Measurements from ENCODE around the gene RAD9B.
"Not testable (repeated sequence)": the region's sequence is repeated elsewhere in the genome, so short reads cannot be mapped to it uniquely, and the experiment has no call there.

Gene RAD9B

DNA sequence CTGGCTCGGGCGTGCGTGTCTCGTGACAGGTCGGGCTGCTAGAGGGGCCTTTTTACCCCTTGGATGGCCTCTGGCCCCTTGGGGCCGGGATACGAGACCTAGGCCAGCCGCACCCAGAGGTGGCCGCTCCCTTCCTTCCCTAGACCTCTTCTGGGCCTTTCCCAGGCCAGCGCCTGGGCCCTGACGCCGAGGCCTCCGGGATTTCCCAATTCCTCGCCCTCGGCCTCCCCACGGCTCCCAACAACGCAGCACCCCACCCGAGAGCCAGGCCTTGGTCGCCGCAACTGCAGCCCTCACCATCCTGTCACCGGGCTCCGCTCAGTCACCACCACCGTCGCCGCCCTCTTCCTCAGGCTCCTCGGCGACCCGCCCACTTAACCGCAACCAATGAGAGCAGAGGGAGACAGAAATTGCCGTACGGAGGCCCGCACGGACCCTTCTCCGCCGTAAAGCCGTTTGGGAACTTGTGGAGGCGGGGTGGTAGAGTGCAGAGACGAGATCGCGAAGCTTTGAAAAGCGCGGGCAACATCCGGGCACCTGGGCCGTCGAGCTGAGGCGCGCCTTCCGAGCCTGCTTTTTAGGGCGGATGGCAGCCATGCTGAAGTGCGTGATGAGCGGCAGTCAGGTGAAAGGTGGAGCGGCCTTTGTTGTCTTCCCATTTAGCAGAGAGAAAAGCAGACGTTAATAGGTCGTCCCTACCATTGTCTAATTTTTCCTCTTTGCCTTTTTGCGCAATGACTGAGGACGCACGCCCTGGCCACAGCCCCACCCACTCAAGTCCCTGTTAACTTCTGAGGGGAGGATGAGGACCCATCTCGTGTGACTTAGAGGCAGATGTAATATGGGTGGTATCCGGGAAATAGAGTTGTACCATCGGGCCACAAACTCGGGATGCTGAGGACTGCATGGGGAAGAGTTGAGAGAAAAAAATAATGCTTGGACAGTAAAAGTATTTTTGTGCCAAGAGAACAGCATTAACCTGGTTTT lies at the start of gene RAD9B, which contains the start of gene VPS29:
RAD9B (plus strand) TSS at position 580 of the 987 bp plus-strand sequence; CDS start at position 587, 7 bp downstream.
VPS29 (minus strand) TSS at position 360 of the 987 bp plus-strand sequence; CDS start at position 300, 60 bp downstream.
- DNase-seq: peak; percentile 85 to 95

DNA sequence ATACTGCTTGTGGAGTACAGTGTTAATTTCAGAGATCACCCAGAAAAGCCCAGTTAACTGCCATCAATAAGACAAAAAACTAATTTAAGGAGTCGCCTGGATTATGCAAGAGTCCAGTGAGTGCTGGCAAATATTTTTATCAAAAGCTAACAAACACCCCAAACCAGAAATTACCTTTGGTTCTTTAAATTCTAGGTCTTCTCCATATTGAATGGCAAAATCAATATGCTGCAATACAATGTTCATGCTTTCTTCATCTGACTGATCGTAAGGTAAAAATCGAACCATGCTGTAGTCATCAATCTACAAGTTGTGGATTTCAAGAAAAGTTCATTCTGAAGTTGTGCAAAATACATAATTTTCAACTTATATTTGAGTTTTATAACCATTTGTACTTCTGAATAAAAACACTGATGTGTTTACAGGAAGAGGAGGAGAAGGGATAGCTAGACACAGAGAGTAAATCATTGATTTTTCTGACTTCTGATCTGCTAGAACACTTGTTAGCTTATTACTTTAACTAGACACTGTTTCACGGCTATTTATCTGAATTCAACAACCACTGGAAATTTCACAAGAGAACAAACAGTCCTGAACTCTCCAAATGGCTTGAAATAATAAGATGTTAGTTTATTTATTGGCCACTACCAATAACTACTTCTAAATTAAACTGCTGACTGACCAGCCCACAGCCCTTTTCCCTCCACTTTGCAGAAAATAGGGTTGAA lies 48.4 kb upstream of the RAD9B start:
- DNase-seq: no peak

DNA sequence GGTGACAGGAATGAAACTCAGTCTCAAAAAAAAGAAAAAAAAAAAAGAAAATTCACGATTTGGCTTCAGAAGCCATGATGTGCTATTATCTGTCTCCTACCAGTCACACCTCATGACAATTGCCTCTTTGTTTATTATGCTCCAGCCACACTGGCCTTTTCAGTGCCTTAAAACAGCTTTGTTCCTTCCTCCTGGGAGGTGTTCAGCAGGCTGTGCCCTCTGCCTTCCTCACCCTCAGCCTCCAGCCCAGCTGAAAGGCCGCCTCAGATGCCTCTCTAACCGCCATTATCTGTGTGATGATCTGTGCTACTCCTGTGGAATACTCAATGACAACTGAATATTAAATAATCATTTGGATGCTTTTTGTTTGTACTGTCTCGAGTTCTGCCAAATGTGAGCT lies 43.4 kb upstream of the RAD9B start:
- no peak for DNase-seq

DNA sequence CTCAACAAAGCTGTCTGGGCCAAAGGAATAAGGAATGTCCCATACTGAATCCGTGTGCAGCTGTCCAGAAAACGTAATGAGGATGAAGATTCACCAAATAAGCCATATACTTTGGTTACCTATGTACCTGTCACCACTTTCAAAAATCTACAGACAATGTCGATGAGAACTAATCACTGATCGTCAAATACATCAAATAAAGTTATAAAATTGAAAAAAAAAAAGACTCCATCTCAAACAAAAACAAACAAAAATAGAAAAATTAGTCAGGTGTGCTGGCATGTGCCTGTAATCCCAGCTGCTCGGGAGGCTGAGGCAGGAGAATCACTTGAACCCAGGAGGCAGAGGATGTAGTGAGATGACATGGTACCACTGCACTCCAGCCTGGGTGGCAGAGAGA lies 40.9 kb upstream of the RAD9B start:
- DNase-seq: not testable (repeated sequence)

DNA sequence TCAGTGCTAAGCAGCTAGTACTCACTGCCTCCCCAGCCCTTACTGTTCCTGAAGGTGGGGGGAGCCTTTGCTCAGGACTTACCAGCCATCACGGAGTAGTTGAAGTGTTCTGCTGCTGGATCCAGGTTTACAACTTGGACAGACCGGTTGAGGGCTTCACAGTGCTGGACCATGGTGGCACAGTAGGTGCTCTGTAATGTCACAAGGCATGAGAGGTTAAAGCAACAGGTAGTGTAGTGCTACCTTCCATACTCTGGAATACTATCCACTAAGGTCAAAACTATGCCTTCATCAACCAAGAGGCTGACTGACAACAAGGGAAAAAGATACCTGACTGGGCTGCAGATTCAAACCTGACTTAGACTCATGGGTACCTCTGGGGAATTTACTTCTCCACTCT lies 37.1 kb upstream of the RAD9B start:
- no peak for DNase-seq

DNA sequence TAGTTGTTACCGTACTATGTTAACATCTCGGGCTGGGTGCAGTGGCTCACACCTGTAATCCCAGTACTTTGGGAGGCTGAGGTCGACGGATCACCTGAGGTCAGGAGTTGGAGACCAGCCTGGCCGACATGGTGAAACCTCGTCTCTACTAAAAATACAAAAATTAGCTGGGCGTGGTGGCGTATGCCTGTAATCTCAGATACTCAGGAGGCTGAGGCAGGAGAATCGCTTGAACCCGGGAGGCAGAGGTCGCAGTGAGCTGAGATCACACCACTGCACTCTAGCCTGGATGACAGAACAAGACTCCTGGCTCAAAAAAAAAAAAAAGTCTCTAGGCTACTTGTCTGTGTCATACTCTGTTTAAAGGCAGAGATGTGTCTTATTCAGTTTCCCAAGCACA lies 36.4 kb upstream of the RAD9B start:
- not testable (repeated sequence) for DNase-seq

DNA sequence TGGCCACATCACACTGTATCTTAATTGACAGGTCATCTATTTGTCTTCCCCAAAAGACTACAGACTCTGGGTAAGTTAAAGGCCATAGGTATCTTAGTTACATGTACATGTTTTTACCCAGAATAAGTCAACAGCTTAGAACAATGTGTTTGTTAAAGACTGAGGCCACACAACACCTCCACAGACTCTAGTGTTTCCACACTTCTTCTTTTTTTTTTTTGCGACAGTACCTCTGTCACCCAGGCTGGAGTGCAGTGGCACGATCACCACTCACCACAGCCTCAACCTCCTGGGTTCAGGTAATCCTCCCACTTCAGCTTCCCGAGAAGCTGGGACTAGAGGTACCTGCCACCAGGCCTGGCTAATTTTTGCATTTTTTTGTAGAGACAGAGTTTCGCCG lies 35.3 kb upstream of the RAD9B start:
- DNase-seq: no peak

DNA sequence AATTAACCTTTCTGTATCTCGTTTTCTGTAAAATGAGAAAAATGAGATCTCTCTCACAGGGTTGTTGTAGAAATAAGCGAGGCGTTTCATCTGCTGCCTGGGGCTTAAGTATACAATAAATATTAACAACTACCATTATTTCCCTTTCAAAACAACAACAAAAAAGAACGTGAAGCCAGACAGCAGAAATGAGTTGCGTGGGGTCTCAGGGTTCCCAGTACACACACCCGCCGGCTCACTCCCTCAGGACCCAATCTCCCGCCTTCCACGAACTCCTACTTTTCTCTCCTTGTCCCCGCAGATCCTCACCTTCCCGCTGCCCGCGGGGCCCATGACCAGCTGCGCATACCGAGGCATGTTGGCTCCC lies 34.3 kb upstream of the RAD9B start:
- no peak for DNase-seq

DNA sequence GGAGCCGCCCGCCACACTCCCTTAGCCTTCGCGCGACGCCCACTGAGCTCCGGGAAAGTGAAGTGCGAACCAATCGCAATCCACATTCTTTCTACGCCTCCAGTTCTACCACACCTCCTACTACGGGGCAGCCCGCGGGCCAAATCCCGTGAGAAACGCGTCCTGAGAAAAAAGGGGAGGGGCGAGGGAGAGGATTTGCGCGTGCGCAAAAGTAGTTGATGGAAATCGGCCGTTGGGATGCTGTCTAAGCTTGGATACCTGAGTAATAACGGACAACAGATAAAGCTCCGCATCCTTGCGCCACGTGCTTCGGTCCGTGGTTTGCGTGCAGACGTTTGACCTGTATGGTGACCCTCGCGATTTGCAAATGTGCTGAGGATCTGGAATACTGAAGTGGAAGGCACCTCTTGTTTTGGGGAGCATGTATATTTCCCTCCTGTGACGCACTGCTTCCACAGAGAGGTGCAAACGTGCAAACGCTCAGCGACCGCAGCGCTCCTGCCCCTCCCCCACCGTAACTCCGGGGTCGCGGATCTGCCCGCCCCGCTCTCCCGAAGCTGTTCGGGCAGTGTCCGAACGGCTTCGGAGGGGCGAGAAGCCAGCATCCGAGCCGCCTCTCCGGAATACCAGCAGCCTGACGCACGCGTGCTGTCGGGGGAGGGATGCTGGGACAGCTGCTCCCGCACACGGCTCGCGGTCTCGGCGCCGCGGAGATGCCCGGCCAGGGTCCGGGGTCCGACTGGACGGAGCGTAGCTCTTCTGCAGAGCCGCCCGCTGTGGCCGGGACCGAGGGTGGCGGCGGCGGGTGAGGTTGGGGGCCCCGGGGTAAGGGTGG lies 33.7 kb upstream of the RAD9B start, which contains the start of the genes FAM216A and GPN3:
FAM216A (plus strand) TSS at position 632 of the 835 bp plus-strand sequence; CDS start at position 663, 31 bp downstream.
GPN3 (minus strand) TSS at position 44 of the 835 bp plus-strand sequence. CDS start 54 bp downstream, outside the sequence.
- DNase-seq: peak; percentile 93 to 98

DNA sequence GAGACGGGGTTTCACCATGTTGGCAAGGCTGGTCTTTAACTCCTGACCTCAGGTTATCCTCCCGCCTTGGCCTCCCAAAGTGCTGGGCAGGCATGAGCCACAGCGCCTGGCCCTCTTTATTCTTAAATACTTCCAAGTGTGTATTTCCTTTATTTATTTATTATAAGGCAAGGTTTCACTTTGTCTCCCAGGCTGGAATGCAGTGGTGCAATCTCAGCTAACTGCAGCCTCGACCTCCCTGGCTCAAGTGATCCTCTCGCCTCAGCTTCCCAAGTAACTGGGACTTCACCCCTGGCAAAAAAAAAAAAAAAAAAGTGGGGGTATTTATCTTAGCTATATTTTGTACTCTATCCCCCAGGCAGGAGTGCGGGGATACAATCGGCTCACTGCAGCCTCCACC lies 26.7 kb upstream of the RAD9B start:
- DNase-seq: no peak

DNA sequence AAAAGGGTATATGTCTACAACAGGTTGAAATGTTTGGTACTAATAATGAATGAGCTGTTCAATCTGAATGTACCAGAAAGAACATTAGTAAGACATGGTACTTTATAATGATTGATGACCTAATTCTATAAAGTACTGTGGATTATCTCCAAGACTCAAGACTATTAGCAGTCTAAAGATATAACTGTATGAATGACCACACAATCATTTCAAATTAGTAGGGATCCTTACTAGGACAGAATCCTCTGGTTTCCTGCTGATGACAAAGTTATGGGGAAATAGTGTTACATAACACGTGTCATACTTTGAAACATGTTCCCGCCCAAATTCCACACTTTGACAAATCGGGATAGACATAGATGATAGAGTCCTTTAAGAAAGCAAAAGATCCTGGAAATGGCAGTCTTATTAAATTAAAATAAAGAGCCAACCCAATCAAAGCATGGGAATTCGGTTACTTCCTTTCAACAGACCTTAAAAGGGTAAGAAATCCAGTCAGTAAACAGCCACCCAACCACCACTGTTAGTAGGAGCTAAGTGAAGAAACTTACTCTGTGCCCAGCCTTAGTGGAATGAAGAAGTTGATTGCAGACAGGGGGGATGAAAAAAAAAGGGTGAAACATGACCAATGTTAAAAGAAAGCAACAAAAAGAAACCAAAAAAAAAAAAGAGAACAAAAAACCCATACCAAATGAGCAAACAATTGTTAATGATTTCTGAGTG lies 3.0 kb upstream of the RAD9B start:
- no peak for DNase-seq

DNA sequence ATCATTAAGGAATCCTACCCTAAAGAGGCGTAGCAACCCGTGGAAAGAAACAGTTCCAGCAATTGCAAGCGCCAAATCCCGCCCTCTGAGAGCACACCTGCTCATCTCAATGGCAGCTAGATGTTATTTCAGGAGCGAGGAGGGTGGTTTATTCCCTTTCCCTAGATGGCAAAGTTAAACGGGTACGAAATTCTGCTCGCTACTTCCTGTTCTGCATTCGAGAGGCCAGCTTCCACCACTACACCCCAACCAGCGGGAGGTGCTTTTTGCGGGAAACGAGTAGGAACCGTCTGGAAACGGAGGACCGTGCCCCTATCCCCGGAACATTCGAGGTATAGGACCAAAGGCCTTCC lies 756 bp upstream of the RAD9B start:
- peak in 1 of 2 experiments; percentile 37 for DNase-seq

DNA sequence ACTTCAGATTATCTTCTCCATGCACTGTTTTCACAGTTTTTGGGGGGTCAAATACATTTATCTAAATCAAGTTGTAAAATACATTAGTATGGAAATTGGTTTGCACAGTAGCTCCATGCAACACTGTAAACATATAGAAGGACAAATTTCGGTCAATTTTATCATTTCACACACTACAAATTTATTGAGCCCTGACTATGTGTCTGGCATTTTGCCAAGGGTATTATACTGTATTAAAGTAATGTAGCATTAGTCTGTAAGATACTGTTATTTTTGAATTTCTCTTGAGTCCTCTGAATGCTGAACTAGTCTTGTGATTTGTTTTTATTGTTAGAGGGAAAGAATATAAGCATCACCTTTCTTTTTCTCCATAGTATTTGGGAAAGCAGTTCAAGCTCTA lies 1.3 kb downstream of the RAD9B start:
- DNase-seq: no peak

DNA sequence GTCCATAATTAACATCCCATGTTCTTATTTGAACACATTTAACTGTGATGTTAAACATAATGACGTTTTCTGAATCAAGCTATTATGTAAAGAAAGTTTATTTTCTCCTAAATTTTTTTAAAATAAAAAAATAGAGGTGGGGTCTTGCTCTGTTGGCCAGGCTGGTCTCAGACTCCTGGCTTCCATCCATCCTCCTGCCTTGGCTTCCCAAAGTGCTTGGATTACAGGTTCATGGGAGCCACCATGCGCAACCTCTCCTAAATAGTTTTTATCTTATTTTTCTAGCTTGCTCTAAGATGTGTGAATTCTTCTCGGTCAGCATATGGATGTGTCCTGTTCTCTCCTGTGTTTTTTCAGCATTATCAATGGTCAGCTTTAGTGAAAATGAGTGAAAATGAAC lies 3.2 kb downstream of the RAD9B start:
- DNase-seq: no peak

DNA sequence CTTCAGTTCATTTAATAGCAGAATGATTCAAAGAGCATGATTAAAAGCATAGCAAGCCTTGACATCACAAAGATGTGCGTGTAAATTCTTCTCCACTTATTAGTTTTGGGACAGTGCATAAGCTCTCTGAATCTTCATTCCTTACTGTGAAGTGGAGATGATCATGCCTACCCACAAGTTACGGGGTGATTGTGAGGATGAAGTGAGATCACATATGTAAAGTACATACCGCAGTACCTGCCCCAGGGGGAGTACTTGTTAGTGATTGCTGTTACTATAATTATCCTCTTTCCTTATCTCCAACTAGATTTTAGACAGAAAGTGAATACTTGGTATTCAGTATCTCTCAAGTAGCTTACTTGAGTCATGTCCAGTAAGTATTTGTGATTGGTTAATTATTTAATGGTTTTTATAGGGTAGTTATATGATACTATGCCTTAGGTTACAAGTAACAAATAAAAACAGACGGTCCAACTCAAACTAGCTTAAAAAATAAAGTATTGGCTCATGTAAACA lies 6.0 kb downstream of the RAD9B start:
- DNase-seq: no peak

DNA sequence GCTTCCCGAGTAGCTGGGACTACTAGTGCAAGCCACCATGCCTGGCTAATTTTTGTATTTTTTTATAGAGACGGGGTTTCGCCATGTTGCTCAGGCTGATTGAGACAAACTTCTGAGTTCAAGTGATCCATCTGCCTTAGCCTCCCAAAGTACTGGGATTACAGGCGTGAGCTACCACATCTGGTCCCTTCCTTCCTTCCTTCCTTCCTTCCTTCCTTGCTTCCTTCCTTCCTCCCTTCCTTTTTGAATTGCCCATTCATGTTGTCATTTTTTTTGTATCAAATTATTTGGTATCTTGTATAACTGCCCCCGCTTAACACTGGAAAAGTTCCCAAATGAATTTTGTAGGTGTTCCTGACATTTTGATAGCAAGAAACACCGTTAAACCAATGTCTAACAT lies 11.7 kb downstream of the RAD9B start:
- no peak for DNase-seq

DNA sequence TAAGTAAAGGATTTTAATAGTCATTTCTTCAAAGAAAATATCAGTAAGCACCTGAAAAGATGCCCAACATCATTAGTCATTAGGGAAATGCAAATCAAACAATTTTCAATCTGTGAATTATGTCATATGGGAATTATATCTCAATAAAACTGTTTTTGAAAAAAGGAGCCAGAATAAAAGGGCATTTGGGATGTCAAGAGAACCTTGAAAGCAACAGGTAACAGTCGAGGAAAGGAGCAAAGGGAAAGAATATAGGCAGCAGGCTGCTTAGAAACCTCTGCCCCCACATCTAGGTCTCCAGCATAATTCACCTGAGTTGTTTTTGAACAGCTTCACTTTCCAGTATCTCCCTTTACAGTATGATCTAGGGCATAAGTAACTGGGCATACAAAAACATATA lies 12.2 kb downstream of the RAD9B start:
- no peak for DNase-seq

DNA sequence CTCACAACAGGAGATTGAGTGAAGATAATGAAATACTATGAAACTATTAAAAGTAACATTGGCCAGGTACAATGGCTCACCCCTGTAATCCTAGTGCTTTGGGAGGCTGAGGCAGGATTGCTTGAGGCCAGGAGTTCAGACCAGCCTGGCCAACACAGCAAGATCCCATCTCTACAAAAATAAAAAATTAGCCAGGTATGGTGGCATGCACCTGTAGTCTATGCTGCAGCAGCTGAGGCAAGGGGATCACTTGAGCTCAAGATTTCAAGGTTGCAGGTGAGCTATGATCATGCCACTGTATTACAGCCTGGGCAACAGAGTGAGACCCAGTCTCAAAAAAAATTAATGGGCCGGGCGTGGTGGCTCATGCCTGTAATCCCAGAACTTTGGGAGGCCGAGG lies 14.9 kb downstream of the RAD9B start:
- no peak for DNase-seq

DNA sequence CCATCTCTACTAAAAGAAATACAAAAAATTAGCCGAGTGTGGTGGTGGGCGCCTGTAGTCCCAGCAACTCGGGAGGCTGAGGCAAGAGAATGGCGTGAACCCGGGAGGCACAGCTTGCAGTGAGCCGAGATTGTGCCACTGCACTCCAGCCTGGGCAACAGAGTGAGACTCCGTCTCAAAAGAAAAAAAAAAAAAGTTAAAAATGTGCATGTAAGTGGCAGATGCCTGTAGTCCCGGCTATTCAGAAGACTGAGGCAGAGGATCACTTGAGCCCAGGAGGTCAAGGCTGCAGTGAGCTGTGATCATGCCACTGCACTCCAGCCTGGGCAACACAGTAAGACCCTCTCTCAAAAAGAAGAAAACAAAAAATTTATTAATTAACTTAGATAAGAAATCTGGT lies 15.9 kb downstream of the RAD9B start:
- not testable (repeated sequence) for DNase-seq

DNA sequence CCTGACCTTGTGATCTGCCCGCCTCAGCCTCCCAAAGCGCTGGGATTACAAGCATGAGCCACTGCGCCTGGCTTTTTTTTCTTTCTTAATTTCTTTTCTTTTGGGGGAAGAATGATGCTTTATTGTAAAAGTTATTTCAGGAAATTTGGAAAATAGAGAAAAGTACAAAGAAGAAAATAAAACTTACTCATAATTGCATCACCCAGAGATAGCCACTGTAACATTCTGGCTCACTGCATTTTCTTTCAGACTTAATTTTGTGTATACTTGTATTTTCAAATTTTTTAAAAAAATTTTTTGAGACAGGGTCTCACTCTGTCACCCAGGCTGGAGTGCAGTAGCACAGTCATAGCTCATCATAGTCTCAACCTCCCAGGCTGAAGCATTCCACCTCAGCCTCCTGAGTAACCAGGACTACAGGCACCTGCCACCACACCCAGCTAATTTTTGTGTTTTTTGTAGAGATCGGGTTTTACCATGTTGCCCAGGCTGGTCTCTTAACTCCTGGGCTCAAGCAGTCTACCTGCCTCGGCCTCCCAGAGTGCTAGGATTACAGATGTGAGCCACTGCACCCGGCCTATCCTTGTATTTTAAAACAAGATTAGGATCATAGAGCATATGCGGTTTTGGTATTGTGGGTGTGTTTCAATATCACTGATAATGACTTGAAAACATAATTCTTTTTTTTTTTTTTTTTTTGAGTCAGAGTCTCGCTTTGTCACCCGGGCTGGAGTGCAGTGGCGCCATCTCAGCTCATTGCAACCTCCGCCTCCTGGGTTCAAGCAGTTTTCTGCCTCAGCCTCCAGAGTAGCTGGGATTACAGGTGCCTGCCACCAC lies 19.0 kb downstream of the RAD9B start:
- DNase-seq: not testable (repeated sequence)
